HepG2 (cell line): ENCODE measurements around the gene NR2F1. TPM values are rescaled to one million over a fixed set of nuclear protein-coding genes. Genes with fewer than 3 reads are reported as not detected.

ENCODE experiments used
- AHDC1 ChIP-seq: sonication (generic); formaldehyde crosslinking; IDR thresholded peaks from 2 replicates; pipeline ENCODE4 v1.5.1; 2020; ENCODE audit warnings: mild to moderate bottlenecking, missing genetic modification reagents, borderline replicate concordance
- E2F5 ChIP-seq: sonication (generic); formaldehyde crosslinking; conservative IDR thresholded peaks from 2 replicates; pipeline ENCODE4 v1.4.0; 2020; ENCODE audit warnings: missing genetic modification reagents
- GABPA ChIP-seq, 2 experiments: IDR thresholded peaks; 2 replicates each; pipeline ENCODE4 v1.6.1; 2011 to 2016; ENCODE audit warnings: low read depth in 2 of 2, low read length in 1 of 2, missing biosample characterization in 1 of 2, missing genetic modification characterization in 1 of 2
- HDAC2 ChIP-seq: sonication (generic); formaldehyde crosslinking; IDR thresholded peaks from 2 replicates; pipeline ENCODE4 v1.4.0; 2020; ENCODE audit warnings: missing genetic modification reagents
- HMGXB3 ChIP-seq: sonication (generic); formaldehyde crosslinking; IDR thresholded peaks from 2 replicates; pipeline ENCODE4 v1.4.0; 2020; ENCODE audit warnings: missing genetic modification reagents, borderline replicate concordance
- HOXD1 ChIP-seq: sonication (generic); formaldehyde crosslinking; IDR thresholded peaks from 2 replicates; pipeline ENCODE4 v1.5.0; 2020; ENCODE audit warnings: missing genetic modification reagents
- NONO ChIP-seq, 2 experiments: fragments of 450-650 bp in 1 of 2; sonication (generic) in 1 of 2; formaldehyde crosslinking in 1 of 2; IDR thresholded peaks in 1 of 2; conservative IDR thresholded peaks in 1 of 2; 2 replicates each; pipeline versions ENCODE4 v1.6.1 to v1.8.0; 2017 to 2022; ENCODE audit warnings: mild to moderate bottlenecking in 1 of 2, missing genetic modification reagents in 1 of 2, moderate library complexity in 1 of 2
- SKIL ChIP-seq: sonication (generic); formaldehyde crosslinking; IDR thresholded peaks from 2 replicates; pipeline ENCODE4 v1.8.0; 2022; ENCODE audit warnings: missing genetic modification reagents, mild to moderate bottlenecking, moderate library complexity, borderline replicate concordance
- SYNCRIP ChIP-seq: fragments of 200-400 bp; formaldehyde crosslinking; IDR thresholded peaks from 2 replicates; pipeline ENCODE4 v1.6.1; 2018; ENCODE audit warnings: mild to moderate bottlenecking, low read depth, low read length; ENCODE audit not compliant: insufficient read depth
- TP53 ChIP-seq: sonication (generic); formaldehyde crosslinking; conservative IDR thresholded peaks from 2 replicates; pipeline ENCODE4 v1.4.0; 2020; ENCODE audit warnings: missing genetic modification reagents
- ZNF564 ChIP-seq: sonication (generic); formaldehyde crosslinking; IDR thresholded peaks from 2 replicates; pipeline ENCODE4 v1.8.1; 2023; ENCODE audit warnings: mild to moderate bottlenecking, missing genetic modification reagents
- ZNF670 ChIP-seq: sonication (generic); formaldehyde crosslinking; IDR thresholded peaks from 2 replicates; pipeline ENCODE4 v1.8.0; 2022; ENCODE audit warnings: mild to moderate bottlenecking, missing genetic modification reagents, borderline replicate concordance
- polyA plus RNA-seq, 8 experiments: library from polyadenylated mRNA; depleted of rRNA in 3 of 8; stranded (reverse) in 7 of 8; unstranded in 1 of 8; fragments of >200 nt; fragmentation: Illumina TruSeq in 4 of 8; extraction: Trizol in 4 of 8; gene quantifications; 2 replicates each; pipeline versions ENCODE4 v1.2.1 to v1.2.3, GENCODE V29; 2011 to 2016; ENCODE audit warnings: low read depth in 4 of 8, missing spikeins in 1 of 8, mixed read lengths in 1 of 8; ENCODE audit not compliant: insufficient read depth in 1 of 8
- total RNA-seq, 5 experiments: library from RNA; depleted of rRNA; stranded (reverse); fragments of >200 nt; fragmentation: Illumina TruSeq; extraction: Trizol; gene quantifications; 2 replicates each; pipeline ENCODE4 v1.2.3, GENCODE V29; 2016; ENCODE audit warnings: low read depth in 1 of 5

The NR2F1 gene
- total and polyA plus RNA-seq, 2 of the 13 experiments (the other 11 are each of a cell fraction or from before 2014, with no cell fraction given) = 17.1 to 59.7 TPM

- no peak for TF ChIP-seq SYNCRIP
- TF ChIP-seq HMGXB3 (CRISPR knock-in tag) = no peak
- peak; percentile 48; the same call in 1 of the 2 replicates for TF ChIP-seq HDAC2 (CRISPR knock-in tag)
- TF ChIP-seq E2F5 = peak; percentile 72; the same call in 1 of the 2 replicates
- TF ChIP-seq AHDC1 (CRISPR knock-in tag) = peak; percentile 50; the same call in 1 of the 2 replicates
- no peak for TF ChIP-seq GABPA (IDR thresholded peaks at IDR 0.05; ENCODE audit: low read depth, low read length)
- peak; percentile 7; the same call in 1 of the 2 replicates for TF ChIP-seq GABPA (CRISPR knock-in tag; IDR thresholded peaks at IDR 0.05; ENCODE audit: low read depth)
- TF ChIP-seq NONO (IDR thresholded peaks at IDR 0.05) = no peak
- no peak for TF ChIP-seq NONO (CRISPR knock-in tag; conservative IDR thresholded peaks at IDR 0.05)
- 0 out of 2 replicates have a peak, but pooled peaks have one; percentile 74 for TF ChIP-seq ZNF670
- TF ChIP-seq ZNF564 = no peak; the same call in 1 of the 2 replicates
- no peak for TF ChIP-seq TP53
- TF ChIP-seq SKIL (CRISPR knock-in tag) = 0 out of 2 replicates have a peak, but pooled peaks have one; percentile 18
- no peak for TF ChIP-seq HOXD1 (CRISPR knock-in tag)
Observed at GRCh38 chr5:93621327-93621798, 38.3 kb downstream of the NR2F1 start (continued).
